Heart left ventricle (tissue), 13 donors: ENCODE measurements around the gene GCHFR.

Source experiments
- CTCF ChIP-seq, 12 donors: fragments of 200-600 bp; sonication (generic) in 4 of 12; IDR thresholded peaks; one replicate each; pipeline versions ENCODE4 v1.5.0 to v1.8.0; 2018 to 2022; ENCODE audit warnings: antibody characterized with exemption in 12 of 12, mild to moderate bottlenecking in 5 of 12
- POLR2A ChIP-seq, 2 donors: fragments of 450-650 bp; IDR thresholded peaks; one replicate each; pipeline ENCODE4 v1.6.1; 2017; ENCODE audit warnings: antibody characterized with exemption in 2 of 2, mild to moderate bottlenecking in 2 of 2, moderate library complexity in 2 of 2
- donor health status: ischemic (EF 13 %, LVEDD 7.1; RV severe dilation, severe dysfunction).
- donor health status: DM: no; HTN: yes; CAD: no.
- donor health status: DM: no; HTN: no; CAD: no.
- donor health status: ischemic (EF 25% LVEDD 6.9; RV normal size, moderate dysfunction).
- donor health status: ischemic (EF 25% LVEDD 5.7; RV mildly dilated, moderate dysfunction).
- donor health status: ischemic (EF 35%, LVEDD 5.7; RV mildly dilated, moderate dysfunction).
- donor health status: nonischemic (EF 11% LVEDD 7.7; RV severe dilation, severe dysfunction).
- donor health status: DM: yes; HTN: yes; CAD: no.
- donor health status: PGD.
- donor health status: ischemic (EF 29% LVEDD 5.4; RV normal size, mild dysfunction).
- donor health status: nonischemic (EF 23%, LVEDD 6.1; RV moderate dilation, normal function).

GRCh38 chr15:40721701-40722100, 42.2 kb upstream of the GCHFR start:
- TF ChIP-seq CTCF (IDR thresholded peaks at IDR 0.05) (no peak), POLR2A (IDR thresholded peaks at IDR 0.05) (no peak)
